Stimulated activated CD8-positive, alpha-beta memory T cell treated with anti-CD3 and anti-CD28 coated beads, Interleukin-15, amount 100 ng/mL, for 1 hour (primary cell): ENCODE data around the gene PLCD3.

Experiments used
- DNase-seq: peaks from one replicate; pipeline ENCODE4 v3.0.0-alpha.2; 2020; ENCODE audit warnings: low read depth

Gene PLCD3

GRCh38 chr17:45149669-45150664, 17.7 kb upstream of the PLCD3 start:
- DNase-seq = no peak

DNA sequence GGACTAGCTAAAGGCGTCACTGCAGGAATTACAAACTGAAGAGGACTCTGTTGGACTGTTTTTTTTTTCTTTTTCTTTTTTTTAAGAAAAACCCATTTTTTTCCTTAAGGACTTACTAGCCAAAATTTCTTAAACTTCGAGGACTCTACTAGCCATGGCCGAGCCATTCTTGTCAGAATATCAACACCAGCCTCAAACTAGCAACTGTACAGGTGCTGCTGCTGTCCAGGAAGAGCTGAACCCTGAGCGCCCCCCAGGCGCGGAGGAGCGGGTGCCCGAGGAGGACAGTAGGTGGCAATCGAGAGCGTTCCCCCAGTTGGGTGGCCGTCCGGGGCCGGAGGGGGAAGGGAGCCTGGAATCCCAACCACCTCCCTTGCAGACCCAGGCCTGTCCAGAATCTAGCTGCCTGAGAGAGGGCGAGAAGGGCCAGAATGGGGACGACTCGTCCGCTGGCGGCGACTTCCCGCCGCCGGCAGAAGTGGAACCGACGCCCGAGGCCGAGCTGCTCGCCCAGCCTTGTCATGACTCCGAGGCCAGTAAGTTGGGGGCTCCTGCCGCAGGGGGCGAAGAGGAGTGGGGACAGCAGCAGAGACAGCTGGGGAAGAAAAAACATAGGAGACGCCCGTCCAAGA, 16.8 kb upstream of the PLCD3 start:
- DNase-seq = no peak

- DNase-seq = peak; percentile 95
These were observed 16.1 kb upstream of the PLCD3 start, which contains the start of gene HEXIM1 for GRCh38 chr17:45148183-45149036. Gene HEXIM1, plus strand, starts transcription at chr17:45148475. Its CDS starts 716 bp downstream, at chr17:45149191.

GRCh38 chr17:45147581-45148182, 15.4 kb upstream of the PLCD3 start:
- DNase-seq = peak; percentile 44

GRCh38 chr17:45146890-45147580, 14.7 kb upstream of the PLCD3 start:
- peak; percentile 41 for DNase-seq

GRCh38 chr17:45146592-45146889, 14.2 kb upstream of the PLCD3 start:
- DNase-seq = no peak

GRCh38 chr17:45146166-45146565, 13.9 kb upstream of the PLCD3 start:
- no peak for DNase-seq

- no peak for DNase-seq
These were observed 12.7 kb upstream of the PLCD3 start for GRCh38 chr17:45145035-45145389.

GRCh38 chr17:45144199-45145034, 12.1 kb upstream of the PLCD3 start:
- DNase-seq = no peak

DNA sequence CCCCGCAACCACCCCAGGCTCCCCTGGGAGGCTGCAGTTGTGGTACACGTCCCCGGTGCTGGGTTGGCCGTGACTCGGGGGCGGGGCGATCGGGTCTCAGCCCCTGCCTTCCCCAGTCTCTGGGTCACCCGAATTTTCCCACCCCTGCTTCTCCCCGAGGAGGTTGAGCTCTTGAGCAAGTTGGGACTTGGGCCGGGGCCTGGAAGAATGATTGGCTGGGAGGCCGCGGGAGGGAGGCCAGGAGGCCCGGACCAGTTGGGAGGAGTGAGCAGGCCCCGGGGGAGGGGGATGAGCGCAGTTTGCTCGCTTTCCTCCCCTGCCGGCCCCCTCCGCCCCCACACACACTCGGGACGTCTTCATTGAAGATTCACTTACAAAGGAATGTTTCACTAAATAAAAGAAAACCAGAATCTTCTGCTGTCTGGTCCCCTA, 11.5 kb upstream of the PLCD3 start:
- DNase-seq = no peak

DNA sequence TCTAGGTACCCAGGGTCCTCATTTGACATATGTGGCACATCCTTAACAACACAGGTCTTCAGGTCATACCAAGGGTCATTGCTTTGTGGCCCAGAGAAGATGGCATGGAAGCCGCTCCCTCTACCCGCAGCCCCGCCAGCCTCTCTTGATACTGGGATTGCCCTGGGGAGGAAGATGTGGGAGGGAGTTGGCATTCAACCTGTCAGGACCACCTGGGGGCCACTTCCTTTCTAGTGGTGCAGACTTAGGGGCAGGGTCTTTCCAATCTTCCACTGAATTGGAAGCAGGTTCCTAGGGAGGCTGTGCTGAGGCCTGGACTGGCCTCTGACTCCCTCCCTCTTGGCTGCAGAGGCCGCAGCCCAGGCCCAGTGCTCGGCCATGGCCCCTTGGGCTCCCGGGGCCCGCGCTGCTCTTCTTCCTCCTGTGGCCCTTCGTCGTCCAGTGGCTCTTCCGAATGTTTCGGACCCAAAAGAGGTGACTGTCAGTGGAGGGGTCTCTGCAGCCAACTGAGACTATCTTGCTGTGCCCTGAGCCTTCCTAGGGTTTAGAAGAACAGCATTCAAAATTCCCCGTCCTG, 10.9 kb upstream of the PLCD3 start:
- no peak for DNase-seq

- no peak for DNase-seq
These were observed 7.2 kb upstream of the PLCD3 start for GRCh38 chr17:45139533-45139920.

DNA sequence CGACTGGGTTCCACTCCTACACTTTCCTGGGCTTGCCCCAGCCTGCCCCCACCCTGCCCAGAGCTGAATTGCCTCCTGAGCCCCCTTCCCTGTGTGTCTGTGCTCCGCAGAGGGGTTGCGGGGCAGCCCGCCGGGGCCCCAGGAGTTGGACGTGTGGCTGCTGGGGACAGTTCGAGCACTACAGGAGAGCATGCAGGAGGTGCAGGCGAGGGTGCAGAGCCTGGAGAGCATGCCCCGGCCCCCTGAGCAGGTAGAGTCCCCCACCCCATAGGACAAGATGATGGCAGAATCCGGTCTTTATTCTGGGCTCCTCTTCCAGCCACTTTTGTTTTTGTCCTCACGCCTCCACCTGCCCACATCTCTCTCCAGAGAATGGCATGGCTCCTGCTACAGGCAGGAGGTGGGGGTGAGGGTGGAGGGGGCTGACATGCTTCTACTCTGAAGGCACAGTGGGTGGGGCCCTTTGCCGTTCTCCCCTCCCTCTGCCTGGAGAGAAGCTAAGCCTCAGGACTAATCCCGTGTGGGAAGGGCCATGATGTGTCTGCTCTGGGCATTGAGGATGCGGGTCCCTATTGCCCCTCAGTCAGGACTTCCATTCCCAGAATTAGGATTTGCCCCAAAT, 6.7 kb upstream of the PLCD3 start:
- no peak for DNase-seq

DNA sequence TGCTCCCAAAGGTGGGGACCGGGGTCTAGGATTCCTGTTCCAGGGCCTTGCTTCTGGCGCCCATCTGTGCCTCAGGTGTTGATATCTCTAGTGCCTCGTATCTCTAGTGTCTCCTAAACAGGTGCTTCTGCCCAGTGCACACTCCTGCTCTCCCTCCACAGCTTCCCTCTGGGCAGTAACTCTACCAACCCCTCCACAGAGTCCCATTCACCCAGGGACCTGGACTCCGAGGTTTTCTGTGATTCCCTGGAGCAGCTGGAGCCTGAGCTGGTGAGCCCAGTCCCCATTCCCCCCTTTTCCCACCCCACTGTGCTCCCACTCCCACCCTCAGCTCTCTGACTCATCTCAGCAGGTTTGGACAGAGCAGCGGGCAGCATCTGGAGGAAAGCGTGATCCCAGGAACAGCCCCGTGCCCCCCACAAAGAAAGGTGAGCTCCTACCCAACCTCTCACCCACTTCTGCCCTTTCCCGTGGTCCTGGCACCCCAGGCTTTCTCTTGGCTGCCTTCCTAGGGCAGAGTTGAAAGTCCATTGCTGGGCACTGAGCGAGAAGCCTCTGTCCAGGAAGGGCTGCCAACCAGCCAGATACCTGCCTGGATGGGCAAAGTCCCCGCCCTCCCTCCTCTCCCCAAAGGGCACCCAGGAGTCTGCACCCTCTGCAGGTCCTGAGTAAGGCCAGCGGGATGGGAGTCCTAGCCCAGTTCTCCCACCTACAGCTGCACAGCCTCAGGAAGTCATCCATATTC, 5.4 kb upstream of the PLCD3 start:
- no peak for DNase-seq

DNA sequence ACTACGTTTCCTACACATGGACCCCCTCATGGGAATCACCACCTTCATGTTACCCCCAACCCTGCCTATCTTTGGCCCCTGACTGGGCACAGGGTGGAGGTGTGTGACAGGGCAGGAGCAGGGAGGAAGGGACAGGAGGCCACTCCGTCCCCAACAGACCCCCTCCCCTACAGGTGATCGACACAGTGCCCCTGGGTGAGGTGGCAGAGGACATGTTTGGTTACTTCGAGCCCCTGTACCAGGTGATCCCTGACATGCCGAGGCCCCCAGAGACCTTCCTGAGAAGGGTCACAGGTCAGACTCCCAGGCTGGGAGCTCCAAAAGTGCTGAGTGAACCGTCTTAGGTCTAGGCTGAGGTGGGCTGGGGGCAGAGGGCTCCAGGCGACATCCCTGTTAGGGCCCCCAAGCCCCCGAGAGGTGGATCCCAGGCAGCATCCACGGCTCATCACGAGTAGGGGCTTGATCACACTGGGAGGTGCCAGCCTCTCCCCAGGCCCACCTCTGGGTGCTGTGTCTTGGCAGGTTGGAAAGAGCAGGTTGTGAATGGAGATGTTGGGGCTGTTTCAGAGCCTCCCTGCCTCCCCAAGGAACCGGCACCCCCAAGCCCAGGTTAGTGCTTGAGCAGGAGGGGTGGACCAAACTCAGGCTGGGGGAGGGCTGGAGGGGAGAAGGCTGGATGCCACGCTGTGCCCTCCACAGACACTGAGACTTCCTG, 4.7 kb upstream of the PLCD3 start:
- no peak for DNase-seq

- no peak for DNase-seq
These were observed 3.9 kb upstream of the PLCD3 start for GRCh38 chr17:45135978-45136791.

GRCh38 chr17:45135192-45135977, 3.1 kb upstream of the PLCD3 start, which contains the start of gene ACBD4:
Gene ACBD4, plus strand, starts transcription at chr17:45135687. Its CDS starts 458 bp downstream, at chr17:45136145.
- DNase-seq = peak; percentile 95
